Measurements from ENCODE around the gene MROH7.

The MROH7 gene

GRCh38 chr1:54744696-54745095, 103.1 kb downstream of the MROH7 start:
- no peak for DNase-seq

- no peak for DNase-seq
Measured at GRCh38 chr1:54745274-54745673, 103.7 kb downstream of the MROH7 start.

- no peak for DNase-seq
Measured at GRCh38 chr1:54745864-54746263, 104.3 kb downstream of the MROH7 start.

DNA sequence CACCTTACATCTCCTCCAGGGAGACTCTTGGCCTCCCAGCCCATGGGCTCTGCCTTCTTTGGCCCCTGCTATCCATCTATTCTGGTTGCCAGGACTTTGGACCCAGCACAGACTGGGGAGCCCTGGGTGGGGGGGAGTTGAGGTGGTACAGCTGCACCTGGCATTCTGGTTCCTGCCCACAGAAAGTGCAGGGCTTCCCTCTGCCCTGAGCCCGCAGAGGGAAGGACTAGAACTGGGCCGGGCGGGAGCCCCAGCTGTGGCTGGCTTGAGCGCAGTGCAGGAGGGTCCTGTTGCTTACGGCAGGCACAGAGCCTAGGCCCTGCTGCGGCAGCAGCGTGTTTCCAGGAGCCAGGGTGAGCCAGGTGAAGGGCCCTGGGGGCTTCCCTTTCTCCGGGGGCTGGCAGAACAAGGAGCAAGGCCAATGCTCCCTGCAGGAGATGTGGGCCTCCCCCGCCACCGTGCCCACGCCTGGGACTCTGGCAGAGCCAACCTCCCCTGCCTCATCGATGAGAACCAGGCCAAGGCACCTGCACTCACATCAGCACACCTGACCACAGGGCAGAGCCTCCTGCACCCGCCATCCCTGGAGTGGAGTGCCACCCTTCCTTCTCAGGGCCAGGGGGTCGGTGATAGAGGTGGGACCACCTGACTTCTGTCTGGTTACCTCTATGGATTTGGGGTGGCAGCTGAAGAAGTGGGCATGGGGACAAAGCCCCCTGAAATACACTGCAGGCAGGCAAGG, 106.7 kb downstream of the MROH7 start:
- DNase-seq, result no peak

GRCh38 chr1:54750596-54750995, 109.0 kb downstream of the MROH7 start:
- no peak for DNase-seq

DNA sequence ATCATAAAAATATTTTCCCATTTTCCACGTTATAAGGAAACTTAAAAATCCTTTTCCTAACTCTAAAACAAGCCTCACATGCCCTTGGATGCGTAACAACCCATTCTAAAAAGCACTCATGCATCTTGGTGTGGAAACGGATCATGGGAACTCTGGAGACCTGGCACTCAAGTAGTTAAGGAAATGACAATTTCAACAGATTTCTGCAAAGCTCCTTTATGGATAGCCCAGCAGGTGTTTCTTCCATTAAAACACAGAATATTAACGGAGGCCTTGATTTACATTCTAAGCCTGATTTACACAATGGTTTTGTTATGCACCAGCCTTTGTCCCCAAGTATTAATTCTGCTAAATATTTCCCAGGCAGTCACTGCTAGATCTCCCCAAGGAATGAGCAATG, 109.8 kb downstream of the MROH7 start:
- no peak for DNase-seq

DNA sequence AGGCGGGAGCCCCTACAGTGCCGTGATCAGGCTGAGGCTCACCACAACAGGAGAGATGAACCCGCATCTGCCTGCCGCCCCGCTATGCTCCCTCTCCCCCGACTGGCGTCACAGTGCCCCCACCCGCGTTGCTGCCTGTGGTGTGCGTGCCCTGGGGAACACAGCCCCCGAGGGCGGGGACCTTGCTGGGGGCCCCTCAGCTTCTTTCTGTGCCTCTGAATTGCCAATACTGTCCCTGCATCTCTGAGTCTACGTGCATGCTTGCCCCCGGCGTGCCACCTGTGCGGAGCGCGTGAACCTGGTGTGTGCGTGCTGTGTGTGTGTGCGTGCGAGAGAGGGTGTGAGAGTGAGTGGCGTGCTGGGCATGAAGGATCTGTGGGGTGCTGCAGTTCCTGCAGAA, 112.5 kb downstream of the MROH7 start:
- DNase-seq, result no peak

GRCh38 chr1:54754486-54755285, 113.1 kb downstream of the MROH7 start:
- DNase-seq, result no peak

- no peak for DNase-seq
Measured at GRCh38 chr1:54757833-54758232, 116.2 kb downstream of the MROH7 start.

GRCh38 chr1:54758678-54759348, 117.2 kb downstream of the MROH7 start:
- DNase-seq, result no peak

Data from activated CD4-positive, CD25-positive, alpha-beta regulatory T cell treated with anti-CD3 and anti-CD28 coated beads, Interleukin-2, amount 50 U/mL, for 72 hours (primary cell).